ENCODE data around the gene HOXA7. TPM values are rescaled to one million over a fixed set of nuclear protein-coding genes. Genes with fewer than 3 reads are reported as not detected.

The HOXA7 gene
- total RNA-seq, 1 donor from 2014 or later, result not detected

DNA sequence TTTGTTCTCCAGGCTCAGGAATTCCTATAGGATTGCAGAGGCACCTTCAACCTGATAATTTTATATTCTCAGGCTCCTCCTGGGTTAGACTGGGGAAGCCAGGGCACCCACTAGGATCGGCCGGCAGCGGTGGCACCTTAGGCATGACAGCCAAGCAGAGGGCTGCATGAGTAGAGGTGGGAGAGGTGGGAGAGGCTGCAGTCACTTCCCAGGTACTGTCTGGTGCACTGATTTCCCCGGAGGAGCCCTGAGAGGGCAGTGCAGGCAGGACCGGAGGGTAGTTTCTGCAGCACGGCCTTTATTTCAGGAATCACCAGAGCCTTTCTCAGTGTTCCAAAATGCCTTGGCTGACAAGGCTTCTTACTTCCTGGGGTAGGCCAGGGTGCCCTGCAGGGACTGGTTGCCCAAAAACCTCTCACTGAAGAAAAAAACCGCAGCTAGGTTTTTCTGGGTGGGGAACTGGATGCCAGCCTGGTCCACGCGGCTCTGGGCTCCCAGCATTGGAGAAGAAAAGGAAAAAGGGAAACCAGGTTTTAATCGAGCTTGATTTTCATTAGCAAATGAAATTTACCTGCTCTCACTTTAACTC lies 47.0 kb upstream of the HOXA7 start:
- H3K36me3 Mint-ChIP-seq (ENCODE audit: unreplicated experiment), result no peaks in the 10 kb centered on the region
- H3K4me1 Mint-ChIP-seq (ENCODE audit: low read depth, unreplicated experiment), result peaks cover 3% of the 10 kb centered on the region
- no peak overlapping the region for H3K27ac Mint-ChIP-seq (ENCODE audit: unreplicated experiment)
- DNase-seq, result no peak
- H3K9me3 Mint-ChIP-seq (ENCODE audit: unreplicated experiment), result peaks cover 17% of the 10 kb centered on the region
- TF ChIP-seq, protein P1, sequence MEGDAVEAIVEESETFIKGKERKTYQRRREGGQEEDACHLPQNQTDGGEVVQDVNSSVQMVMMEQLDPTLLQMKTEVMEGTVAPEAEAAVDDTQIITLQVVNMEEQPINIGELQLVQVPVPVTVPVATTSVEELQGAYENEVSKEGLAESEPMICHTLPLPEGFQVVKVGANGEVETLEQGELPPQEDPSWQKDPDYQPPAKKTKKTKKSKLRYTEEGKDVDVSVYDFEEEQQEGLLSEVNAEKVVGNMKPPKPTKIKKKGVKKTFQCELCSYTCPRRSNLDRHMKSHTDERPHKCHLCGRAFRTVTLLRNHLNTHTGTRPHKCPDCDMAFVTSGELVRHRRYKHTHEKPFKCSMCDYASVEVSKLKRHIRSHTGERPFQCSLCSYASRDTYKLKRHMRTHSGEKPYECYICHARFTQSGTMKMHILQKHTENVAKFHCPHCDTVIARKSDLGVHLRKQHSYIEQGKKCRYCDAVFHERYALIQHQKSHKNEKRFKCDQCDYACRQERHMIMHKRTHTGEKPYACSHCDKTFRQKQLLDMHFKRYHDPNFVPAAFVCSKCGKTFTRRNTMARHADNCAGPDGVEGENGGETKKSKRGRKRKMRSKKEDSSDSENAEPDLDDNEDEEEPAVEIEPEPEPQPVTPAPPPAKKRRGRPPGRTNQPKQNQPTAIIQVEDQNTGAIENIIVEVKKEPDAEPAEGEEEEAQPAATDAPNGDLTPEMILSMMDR (IDR thresholded peaks at IDR 0.05; ENCODE audit: partially characterized antibody, unreplicated experiment), result no peak
- H3K4me3 Mint-ChIP-seq (ENCODE audit: unreplicated experiment), result no peak overlapping the region
- peaks cover 64% of the 10 kb centered on the region for H3K27me3 Mint-ChIP-seq (ENCODE audit: unreplicated experiment)

DNA sequence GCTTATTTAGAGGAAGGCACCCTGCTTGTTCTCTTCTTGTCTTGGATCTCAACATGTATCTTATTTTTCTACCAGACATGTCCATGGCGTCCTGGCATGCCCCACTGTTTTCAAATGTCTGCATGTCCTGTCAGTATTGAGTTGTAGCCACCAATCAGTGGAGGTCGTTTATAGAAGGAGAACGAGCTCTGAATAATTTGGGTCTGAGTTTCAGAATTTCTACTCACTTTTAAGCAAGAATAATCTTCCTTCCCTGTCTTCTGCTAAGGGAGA lies 46.3 kb upstream of the HOXA7 start:
- no peak overlapping the region for H3K4me3 Mint-ChIP-seq (ENCODE audit: unreplicated experiment)
- DNase-seq, result no peak
- no peaks in the 10 kb centered on the region for H3K36me3 Mint-ChIP-seq (ENCODE audit: unreplicated experiment)
- H3K4me1 Mint-ChIP-seq (ENCODE audit: low read depth, unreplicated experiment), result peaks cover 3% of the 10 kb centered on the region
- H3K9me3 Mint-ChIP-seq (ENCODE audit: unreplicated experiment), result peaks cover 17% of the 10 kb centered on the region
- no peak overlapping the region for H3K27ac Mint-ChIP-seq (ENCODE audit: unreplicated experiment)
- H3K27me3 Mint-ChIP-seq (ENCODE audit: unreplicated experiment), result peaks cover 65% of the 10 kb centered on the region
- TF ChIP-seq, protein P1 (IDR thresholded peaks at IDR 0.05; ENCODE audit: partially characterized antibody, unreplicated experiment), result no peak

DNA sequence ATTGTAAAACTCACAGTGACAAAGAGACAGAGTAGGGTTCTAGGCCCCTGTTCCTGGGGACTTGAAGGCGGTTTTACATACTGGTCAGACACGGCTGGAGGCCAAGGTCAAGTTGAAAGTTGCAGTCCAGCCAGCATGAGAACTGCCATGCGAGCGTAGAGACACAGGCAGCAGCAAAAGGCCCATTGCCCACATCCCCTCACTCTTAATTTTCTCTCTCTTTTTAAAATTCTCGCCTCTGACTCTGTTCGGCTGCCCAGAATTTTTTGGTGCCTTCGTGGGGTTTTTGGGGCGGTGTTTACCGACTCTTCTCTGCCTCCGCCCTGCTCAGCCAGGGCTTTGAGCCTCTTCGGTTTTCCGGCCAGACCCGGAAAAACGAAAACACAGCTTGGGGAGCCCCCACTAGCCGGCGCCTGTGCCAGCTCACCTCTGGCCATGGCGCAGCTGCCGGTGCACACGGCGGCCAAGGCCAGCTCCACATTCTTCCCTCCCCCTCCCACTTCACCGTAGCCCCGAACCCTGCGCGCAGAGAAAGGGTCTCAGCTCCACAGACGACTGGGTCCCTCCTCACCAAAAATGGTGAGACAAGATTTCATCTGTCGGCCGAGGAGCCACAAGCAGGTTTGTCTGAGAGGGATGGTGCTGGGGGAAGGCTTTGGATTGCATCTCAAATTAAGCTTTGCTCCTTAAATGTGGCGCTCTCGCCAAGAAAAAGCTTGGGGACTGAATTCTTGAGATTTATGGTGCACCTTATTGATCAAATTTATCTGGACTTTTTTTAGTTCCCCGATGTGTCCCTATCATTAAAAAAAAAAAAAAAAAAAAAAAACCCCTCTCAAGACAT lies 45.8 kb upstream of the HOXA7 start:
- Mint-ChIP-seq H3K4me1 (ENCODE audit: low read depth, unreplicated experiment) (peaks cover 3% of the 10 kb centered on the region), H3K27me3 (ENCODE audit: unreplicated experiment) (peaks cover 62% of the 10 kb centered on the region), H3K4me3 (ENCODE audit: unreplicated experiment) (no peak overlapping the region), H3K9me3 (ENCODE audit: unreplicated experiment) (peaks cover 17% of the 10 kb centered on the region), H3K36me3 (ENCODE audit: unreplicated experiment) (no peaks in the 10 kb centered on the region), H3K27ac (ENCODE audit: unreplicated experiment) (no peak overlapping the region)
- no peak for DNase-seq
- TF ChIP-seq, protein P1 (IDR thresholded peaks at IDR 0.05; ENCODE audit: partially characterized antibody, unreplicated experiment), result no peak

DNA sequence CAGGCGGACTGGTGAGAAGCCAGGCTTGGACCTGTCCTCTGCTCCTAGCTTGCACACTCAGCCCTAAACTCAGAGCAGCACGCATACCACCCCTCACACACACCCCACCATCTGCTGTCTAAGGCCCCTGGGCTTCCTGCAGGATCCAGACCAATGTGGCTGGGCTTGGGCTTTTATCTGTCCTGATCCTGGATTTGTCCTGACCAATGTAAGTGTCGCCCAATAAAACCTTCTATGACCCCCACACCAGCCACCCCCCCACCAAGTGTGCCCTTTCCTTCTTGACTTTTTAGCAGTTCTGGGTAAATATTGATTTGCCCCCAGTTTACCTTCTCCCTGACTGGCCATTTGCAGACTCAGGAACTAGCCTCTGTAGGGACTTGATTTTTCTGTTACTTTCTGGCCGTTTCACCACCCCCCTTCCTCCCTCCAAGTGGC lies 45.1 kb upstream of the HOXA7 start:
- H3K4me3 Mint-ChIP-seq (ENCODE audit: unreplicated experiment), result no peak overlapping the region
- no peak overlapping the region for H3K27ac Mint-ChIP-seq (ENCODE audit: unreplicated experiment)
- H3K36me3 Mint-ChIP-seq (ENCODE audit: unreplicated experiment), result no peaks in the 10 kb centered on the region
- H3K9me3 Mint-ChIP-seq (ENCODE audit: unreplicated experiment), result peaks cover 17% of the 10 kb centered on the region
- H3K27me3 Mint-ChIP-seq (ENCODE audit: unreplicated experiment), result peaks cover 59% of the 10 kb centered on the region
- H3K4me1 Mint-ChIP-seq (ENCODE audit: low read depth, unreplicated experiment), result peaks cover 3% of the 10 kb centered on the region
- TF ChIP-seq, protein P1 (IDR thresholded peaks at IDR 0.05; ENCODE audit: partially characterized antibody, unreplicated experiment), result no peak
- no peak for DNase-seq

All from glutamatergic neuron (in vitro differentiated cells).